Dedifferentiated amniotic fluid mesenchymal stem cell (primary cell): ENCODE results near the gene NFKB1.
"Not testable (repeated sequence)": the region's sequence is repeated elsewhere in the genome, so short reads cannot be mapped to it uniquely, and the experiment has no call there.

Source experiments
- DNase-seq: peaks from one replicate; pipeline ENCODE4 v3.0.0-alpha.2; 2016; ENCODE audit errors: extremely low spot score

The NFKB1 gene, protein sequence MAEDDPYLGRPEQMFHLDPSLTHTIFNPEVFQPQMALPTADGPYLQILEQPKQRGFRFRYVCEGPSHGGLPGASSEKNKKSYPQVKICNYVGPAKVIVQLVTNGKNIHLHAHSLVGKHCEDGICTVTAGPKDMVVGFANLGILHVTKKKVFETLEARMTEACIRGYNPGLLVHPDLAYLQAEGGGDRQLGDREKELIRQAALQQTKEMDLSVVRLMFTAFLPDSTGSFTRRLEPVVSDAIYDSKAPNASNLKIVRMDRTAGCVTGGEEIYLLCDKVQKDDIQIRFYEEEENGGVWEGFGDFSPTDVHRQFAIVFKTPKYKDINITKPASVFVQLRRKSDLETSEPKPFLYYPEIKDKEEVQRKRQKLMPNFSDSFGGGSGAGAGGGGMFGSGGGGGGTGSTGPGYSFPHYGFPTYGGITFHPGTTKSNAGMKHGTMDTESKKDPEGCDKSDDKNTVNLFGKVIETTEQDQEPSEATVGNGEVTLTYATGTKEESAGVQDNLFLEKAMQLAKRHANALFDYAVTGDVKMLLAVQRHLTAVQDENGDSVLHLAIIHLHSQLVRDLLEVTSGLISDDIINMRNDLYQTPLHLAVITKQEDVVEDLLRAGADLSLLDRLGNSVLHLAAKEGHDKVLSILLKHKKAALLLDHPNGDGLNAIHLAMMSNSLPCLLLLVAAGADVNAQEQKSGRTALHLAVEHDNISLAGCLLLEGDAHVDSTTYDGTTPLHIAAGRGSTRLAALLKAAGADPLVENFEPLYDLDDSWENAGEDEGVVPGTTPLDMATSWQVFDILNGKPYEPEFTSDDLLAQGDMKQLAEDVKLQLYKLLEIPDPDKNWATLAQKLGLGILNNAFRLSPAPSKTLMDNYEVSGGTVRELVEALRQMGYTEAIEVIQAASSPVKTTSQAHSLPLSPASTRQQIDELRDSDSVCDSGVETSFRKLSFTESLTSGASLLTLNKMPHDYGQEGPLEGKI

DNA sequence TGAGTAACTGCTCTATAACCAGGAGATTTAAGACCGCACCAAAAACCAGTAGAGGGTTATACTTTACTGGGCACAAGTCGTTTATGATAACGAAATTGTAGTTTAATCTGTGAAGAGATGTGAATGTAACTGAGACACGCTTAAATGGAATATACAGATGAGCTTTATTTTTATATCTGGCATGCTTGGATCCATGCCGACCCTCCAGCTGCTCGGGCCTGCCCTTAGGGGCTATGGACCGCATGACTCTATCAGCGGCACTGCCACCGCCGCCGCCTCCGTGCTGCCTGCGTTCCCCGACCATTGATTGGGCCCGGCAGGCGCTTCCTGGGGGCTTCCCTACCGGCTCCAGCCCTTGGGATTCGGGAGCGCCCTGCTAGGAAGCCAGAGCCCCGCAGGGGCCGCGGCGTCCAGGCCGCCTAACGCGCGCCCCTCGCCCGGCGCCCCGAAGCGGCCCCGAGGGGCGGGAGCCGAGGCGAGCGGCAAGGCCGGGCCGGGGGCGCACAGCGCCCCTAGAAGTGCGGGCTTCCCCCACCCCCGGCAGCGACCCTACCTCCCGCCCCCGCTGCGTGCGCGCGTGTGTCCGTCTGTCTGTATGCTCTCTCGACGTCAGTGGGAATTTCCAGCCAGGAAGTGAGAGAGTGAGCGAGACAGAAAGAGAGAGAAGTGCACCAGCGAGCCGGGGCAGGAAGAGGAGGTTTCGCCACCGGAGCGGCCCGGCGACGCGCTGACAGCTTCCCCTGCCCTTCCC, at the start of gene NFKB1:
Gene NFKB1 (plus strand): TSS at position 664 of the 751 bp plus-strand sequence. CDS start 24,160 bp downstream, outside the sequence.
- peak; percentile 37 for DNase-seq

DNA sequence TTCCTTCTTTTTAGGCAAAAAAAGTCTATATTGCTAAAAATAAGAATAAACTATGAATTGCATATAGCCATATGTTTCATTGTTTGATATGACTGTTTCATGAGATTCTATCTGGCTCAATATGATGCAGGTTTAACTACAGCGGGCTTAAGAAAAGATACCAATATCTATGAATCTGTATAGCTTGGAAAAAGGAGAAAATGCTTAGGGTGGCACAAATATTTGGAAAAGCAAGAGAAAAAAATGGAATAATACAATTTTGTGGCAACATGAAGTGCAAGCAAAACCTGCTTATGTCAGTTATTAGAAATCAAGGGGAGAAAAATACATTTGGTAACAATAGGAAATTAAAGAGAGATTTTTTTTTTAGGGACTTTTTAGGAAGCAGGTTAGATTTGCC, 48.3 kb upstream of the NFKB1 start:
- no peak for DNase-seq

DNA sequence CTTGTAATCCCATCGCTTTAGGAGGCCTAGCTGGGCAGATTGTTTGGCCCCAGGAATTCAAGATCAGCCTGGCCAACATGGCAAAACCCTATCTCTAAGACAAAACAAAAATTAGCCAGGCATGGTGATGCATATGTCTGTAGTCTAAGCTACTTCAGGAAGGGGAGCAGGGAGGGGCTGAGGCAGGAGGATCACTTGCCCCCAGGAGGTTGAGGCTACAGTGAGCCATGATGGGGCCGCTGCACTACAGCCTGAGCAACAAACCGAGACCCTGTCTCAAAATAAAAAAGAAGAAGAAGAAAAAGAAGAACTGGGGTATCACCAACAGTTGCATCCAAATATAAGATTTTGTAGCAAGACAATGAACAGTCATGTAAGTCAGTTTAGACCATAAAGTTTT, 47.3 kb upstream of the NFKB1 start:
- no peak for DNase-seq

DNA sequence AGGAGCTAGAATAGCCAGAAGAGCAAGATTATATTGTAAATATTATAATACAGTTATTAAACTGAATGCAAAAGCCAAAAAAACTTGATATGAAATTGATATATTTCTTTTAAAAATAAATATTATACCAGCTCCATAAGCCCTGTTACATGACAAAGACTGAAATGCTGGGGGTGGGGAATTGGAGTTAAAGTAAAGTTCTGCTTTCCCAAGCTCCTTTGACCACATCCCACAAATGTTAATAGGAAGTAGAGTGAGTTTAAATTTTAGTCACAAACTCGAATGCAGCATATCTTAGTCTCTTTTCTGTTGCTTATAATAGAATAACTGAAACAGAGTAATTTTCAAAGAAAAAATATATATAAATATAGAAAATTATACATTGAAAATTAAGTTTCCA, 46.9 kb upstream of the NFKB1 start:
- no peak for DNase-seq

DNA sequence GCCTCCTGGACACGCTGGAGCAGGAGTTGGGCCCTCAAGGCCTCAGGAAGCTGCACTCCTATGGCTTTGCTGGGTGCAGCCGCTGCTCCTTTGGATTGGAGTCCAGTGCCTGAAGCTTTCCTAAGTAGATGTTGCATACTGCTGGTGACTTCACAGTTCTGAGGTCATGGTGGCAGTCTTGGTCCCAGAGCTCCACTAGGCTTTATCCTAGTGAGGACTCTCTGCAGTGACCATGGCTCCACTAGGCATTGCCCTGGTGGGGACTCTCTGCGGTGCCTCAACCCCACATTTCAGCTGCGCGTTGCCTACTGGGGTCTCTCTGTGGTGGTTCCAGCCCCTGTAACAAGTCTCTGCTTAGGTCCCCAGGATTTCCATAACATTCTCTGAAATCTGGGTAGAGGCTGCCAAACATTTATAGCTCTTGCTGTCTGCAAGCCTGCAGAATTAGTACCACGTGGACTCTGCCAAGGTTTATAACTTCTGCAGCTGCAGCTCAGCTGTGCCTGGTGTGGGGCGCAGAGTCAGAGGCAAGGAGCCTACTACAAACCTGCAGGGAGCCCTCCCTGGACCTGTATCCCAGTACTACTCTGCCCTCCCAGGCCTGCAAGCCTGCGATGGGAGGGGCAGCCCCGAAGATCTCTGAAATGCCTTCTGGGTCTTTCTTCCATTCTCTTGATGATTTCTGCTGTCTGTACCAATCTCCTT, 46.0 kb upstream of the NFKB1 start:
- DNase-seq = no peak

DNA sequence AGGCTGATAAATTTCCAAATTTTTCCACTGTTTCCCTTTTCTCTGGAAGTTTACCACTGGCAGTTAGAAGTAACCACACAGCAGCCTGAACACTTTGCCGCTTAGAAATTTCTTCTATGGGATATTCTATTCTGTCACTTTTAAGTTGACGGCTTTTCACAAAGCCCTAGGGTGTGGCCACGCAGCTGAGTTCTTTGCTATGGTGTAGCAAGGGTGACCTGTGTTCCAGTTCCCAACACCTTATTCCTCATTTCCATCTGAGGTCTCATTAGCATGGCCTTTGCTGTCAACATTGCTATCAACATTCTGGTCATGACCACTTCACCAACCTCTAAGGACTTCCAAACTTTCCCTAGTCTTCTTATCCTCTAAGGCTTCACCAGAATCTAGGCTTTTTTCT, 45.4 kb upstream of the NFKB1 start:
- DNase-seq = no peak

DNA sequence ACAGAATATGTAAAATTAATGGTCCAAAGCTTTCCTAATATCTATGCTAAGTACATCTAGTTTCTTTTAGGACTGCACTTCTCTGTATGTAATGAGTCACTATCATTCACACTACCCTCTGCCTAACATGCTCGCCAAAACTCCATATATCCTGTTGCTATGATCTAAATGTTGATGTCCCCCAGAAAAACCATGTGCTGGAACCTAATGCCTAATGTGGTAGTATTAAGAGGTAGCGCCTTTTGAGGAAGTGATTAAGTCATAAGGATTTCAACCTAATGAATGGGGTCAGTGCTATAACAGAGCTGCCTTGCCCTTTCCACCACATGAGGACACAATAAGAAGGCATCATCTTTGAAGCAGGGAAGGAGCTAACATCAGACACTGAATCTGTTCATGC, 34.9 kb upstream of the NFKB1 start:
- DNase-seq = no peak

DNA sequence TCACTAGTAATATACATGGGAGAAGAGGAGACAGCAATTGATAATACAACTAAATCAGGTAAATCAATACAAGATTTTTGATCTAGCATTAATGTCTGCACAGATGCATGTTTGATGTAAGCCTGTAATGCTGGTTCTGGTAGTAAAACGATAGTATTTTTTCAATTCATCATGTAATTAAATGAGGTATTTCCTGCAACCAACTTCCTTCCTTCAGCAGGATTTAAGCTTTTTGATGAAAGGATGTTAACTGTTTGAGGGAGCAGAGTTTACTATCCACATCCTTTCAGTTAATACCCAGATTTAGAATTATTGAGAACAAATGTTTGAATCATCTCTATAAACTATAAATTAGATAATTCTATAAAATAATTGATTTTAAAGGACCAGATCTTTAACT, 31.4 kb upstream of the NFKB1 start:
- no peak for DNase-seq

DNA sequence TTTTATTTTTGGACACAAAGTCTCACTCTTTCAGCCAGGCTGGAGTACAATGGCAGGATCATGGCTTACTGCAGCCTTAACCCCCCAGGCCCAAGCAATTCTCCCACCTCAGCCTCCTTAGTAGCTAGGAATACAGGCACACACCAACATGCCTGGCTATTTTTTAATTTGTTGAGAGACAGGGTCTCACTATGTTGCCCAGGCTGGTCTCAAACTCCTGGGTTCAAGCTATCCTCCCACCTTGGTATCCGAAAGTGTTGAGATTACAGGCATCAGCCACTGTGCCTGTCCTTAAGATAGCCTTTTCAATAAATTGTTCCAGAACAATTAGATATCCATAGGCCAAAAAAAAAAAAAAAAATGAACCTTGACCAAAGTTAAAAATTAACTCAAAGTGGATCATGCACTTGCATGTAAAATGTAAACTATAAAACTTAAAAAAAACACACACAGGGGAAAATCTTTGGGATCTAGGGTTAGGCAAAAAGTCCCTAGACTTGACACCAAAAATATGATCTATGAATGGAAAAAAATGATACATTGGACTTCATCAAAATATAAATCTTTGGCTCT, 28.6 kb upstream of the NFKB1 start:
- no peak for DNase-seq

DNA sequence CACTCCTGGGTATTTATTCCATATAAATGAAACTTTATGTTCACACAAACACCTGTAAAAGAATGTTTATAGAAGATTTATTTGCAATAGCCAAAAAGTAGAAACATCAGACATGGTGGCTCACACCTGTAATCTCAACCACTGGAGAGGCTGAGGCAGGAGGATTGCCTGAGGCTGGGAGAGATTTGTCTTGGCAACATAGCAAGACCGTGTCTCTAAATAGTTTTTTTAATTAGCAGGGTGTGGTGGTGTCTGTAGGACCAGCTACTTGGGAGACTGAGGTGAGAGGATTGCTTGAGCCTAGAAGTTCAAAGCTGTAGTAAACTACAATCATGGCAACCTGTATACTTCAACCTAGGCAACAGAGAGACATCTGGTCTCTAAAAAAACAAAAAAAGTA, 27.7 kb upstream of the NFKB1 start:
- DNase-seq = no peak

DNA sequence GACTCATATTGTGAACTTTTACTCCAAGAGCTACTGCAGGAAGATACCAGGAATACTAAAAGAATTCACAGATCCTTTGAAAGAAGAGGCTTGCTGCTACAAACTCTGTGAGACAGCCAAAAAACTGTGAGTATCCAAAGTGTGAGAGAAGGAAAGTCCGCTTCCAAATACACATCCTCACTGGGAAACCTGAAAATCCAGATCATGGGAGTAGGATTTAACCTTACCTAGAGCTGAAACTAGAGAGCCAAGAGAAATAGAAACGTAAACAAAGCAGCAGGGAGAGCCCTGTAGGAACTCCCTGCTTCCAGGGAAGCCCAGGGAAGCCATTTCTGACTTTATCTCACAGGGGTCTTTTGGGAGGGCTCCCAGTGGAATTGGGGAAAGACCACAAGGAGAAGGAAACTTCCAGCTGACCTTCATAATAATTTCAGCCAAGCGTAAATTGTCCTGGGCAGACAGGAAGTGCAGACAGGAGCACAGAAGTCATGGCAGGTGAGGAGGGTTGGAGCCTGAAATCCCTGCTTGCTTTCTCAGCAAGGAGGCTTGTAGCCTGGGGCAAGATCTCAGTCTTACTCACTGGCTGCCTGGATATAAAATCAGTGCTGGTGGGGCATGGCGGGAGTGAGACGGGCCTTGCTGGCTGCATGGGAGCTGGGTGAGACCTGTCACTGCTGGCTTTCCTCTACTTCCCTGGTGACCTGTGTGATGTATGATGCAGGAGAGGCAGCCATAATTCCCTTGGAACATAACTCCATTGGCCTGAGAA, 26.2 kb upstream of the NFKB1 start:
- DNase-seq = no peak

DNA sequence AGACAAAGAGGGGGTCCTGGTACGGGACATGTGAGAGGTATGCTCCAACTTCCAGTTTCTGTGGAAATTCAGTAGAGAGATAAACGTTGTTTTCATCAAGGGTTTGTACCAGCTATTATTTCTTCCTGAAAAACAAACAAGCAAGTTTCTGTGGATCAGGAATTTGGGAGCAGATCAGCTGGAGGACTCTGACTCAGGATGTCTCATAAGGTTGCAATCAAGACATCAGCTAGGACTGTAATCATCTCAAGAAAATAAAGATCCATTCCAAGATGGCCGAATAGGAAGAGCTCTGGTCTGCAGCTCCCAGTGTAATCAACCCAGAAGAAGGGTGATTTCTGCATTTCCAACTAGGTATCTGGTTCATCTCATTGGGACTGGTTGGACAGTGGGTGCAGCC, 23.5 kb upstream of the NFKB1 start:
- DNase-seq = no peak

DNA sequence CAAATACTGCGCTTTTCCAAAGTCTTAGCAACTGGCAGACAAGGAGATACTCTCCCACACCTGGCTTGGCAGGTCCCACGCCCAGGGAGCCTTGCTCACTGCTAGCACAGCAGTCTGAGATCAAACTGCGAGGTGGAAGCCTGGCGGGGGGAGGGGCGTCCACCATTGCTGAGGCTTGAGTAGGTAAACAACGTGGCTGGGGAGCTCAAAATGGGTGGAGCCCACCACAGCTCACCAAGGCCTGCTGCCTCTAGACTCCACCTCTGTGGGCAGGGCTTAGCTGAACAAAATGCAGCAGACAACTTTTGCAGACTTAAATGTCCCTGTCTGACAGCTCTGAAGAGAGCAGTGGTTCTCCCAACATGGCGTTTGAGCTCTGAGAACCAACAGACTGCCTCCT, 23.0 kb upstream of the NFKB1 start:
- DNase-seq = no peak

DNA sequence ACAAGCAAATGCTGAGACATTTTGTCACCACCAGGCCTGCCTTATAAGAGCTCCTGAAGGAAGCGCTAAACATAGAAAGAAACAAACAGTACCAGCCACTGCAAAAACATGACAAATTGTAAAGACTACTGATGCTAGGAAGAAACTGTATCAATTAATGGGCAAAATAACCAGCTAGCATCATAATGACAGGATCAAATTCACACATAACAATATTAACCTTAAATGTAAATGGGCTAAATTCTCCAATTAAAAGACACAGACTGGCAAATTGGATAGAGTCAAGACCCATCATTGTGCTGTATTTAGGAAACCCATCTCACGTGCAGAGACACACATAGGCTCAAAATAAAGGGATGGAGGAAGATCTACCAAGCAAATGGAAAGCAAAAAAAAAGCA, 21.3 kb upstream of the NFKB1 start:
- not testable (repeated sequence) for DNase-seq

DNA sequence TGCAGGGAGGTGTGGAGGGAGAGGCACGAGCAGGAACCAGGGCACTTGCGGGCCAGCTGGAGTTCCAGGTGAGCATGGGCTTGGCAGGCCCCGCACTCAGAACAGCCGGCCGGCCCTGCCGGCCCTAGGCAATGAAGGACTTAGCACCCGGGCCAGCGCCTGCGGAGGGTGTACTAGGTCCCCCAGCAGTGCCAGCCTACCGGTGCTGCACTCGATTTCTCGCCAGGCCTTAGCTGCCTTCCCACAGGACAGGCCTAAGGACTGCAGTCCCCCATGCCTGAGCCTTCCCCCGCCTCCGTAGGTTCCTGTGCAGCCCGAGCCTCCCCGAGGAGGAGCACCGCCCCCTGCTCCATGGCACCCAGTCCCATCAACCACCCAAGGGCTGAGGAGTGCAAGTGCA, 18.0 kb upstream of the NFKB1 start:
- no peak for DNase-seq

DNA sequence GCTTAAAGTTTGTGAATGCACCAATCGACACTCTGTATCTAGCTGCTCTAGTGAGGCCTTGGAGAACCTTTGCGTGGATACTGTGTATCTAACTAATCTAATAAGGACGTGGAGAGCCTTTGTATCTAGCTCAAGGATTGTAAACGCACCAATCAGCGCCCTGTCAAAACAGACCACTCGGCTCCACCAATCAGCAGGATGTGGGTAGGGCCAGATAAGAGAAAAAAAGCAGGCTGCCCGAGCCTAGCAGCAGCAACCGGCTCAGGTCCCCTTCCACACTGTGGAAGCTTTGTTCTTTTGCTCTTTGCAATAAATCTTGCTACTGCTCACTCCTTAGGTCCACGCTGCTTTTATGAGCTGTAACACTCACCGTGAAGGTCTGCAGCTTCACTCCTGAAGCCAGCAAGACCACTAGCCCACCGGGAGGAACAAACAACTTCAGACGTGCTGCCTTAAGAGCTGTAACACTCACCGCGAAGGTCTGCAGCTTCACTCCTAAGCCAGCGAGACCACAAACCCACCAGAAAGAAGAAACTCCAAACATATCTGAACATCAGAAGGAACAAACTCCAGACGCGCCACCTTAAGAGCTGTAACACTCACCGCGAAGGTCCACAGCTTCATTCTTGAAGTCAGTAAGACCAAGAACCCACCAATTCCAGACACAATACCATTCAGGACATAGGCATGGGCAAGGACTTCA, 17.0 kb upstream of the NFKB1 start:
- DNase-seq = not testable (repeated sequence)

DNA sequence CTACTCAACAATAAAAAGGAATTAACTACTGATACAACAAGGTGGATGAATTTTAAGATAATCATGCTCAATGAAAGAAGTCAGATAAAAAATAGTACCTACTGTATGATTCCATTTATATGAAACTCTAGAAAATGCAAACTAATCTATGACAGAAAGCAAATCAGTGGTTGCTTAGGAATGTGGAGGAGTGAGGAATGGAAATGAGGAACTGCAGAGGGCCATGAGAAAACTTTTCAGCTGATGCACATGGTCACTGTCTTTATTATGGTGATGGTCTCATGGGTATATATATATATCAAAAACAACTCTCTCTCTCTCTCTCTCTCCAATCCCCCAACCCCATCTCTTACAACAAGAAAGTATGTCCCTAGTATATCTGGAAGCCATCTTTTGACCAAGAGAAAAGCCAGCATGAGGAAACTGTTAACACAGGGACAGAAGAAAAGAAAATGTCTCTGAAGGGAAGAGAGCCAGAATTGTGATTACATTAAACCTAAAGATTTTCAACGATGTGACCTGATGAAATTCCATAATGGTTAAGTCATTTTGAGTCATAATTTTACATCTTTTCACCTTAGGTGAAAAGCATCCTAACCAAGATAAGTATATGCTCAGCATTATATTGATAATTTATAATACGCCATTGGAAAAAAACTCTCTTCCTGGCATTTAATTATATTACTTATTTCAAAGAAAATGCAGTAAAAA, 8.5 kb upstream of the NFKB1 start:
- no peak for DNase-seq

DNA sequence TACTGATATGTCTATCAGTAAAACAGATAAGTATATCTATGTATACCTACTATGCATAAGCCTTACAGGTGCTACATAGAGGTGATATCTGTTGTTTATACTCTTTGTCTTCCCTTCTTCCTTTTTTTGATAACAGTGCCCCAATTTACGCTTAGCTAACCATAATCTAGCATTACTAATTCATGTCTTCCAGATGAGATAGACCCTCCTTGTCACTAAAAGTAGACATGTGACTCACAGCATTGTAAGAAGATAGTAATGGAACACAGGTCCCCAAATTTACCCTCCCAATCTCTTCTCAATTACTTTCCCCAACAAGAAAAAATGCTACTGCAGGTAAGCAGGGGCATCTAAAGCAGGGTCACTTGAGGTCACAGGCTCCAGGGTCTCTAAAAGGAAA, 7.9 kb upstream of the NFKB1 start:
- no peak for DNase-seq

DNA sequence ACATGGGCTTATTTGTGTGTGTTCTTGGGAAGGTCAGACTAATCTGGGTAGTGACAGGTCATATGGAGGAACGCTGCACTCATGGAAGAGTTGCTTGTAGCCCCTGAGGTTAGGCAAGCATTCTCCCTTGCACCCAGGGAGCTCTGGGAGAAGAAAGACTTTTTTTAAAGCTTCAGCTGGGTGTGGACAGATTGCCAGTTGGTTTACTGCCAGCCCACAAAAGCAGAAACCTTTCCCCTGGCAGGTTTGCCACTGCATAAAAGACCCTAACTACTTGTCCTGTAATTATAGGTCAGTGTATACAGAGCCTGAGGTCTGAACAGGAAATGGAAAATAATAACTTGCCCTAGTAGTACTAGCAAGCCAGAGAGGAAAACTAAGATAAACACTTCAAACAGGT, 7.4 kb upstream of the NFKB1 start:
- DNase-seq = no peak
